Measurements from ENCODE around the gene PDE8B.

DNA sequence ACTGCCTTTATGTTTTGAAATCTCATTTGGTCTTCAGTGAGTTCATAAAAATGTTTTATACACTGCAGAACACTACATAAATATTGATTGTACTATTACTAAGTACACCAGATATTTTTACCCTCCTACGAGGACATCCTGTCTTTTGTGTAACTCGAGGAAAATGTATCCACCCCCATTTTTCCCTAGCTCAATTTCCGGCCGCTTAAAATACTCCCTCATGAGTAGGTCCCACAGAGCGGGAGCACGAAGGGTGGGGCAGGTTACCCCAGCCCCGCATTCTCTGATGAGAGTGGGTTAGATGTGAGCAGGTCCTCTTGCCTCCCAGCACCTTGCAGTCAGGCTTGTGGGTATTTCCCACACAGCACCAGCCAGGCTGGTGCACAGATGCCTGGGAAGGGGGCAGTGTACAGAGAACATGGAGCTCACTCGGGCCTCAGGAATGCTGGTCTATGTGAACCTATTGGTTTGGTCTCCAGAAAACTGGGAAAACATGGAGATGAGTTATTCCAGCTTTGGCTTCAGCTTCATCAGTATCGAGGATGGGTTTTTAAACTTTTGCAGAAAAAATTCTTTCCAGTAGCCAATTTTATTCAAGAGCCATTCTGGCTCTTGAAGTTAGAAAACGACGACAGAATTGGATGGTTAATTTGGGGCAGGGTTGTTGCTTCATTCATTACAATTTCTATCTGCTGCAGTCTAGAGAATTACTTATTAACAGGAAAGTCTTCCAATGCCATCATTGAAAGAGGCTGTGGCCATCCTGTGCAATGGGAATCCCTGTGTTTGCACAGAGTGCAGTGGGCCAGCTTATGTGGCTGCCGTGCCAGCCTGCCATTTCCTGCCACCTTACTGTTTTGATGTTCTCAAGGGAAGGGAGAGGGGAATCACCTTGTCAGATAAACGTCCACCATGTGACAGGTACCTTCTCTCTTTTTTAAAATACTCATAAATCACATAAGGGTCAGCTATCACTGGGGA is 208.4 kb downstream of the PDE8B start:
- TF ChIP-seq, protein P1, sequence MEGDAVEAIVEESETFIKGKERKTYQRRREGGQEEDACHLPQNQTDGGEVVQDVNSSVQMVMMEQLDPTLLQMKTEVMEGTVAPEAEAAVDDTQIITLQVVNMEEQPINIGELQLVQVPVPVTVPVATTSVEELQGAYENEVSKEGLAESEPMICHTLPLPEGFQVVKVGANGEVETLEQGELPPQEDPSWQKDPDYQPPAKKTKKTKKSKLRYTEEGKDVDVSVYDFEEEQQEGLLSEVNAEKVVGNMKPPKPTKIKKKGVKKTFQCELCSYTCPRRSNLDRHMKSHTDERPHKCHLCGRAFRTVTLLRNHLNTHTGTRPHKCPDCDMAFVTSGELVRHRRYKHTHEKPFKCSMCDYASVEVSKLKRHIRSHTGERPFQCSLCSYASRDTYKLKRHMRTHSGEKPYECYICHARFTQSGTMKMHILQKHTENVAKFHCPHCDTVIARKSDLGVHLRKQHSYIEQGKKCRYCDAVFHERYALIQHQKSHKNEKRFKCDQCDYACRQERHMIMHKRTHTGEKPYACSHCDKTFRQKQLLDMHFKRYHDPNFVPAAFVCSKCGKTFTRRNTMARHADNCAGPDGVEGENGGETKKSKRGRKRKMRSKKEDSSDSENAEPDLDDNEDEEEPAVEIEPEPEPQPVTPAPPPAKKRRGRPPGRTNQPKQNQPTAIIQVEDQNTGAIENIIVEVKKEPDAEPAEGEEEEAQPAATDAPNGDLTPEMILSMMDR (IDR thresholded peaks at IDR 0.05), result no peak
- no peak for TF ChIP-seq POLR2A (IDR thresholded peaks at IDR 0.05)
